ENCODE data around the gene TRPC6.

GRCh38 chr11:101511065-101511464, 72.7 kb downstream of the TRPC6 start:
- TF ChIP-seq, protein P1, sequence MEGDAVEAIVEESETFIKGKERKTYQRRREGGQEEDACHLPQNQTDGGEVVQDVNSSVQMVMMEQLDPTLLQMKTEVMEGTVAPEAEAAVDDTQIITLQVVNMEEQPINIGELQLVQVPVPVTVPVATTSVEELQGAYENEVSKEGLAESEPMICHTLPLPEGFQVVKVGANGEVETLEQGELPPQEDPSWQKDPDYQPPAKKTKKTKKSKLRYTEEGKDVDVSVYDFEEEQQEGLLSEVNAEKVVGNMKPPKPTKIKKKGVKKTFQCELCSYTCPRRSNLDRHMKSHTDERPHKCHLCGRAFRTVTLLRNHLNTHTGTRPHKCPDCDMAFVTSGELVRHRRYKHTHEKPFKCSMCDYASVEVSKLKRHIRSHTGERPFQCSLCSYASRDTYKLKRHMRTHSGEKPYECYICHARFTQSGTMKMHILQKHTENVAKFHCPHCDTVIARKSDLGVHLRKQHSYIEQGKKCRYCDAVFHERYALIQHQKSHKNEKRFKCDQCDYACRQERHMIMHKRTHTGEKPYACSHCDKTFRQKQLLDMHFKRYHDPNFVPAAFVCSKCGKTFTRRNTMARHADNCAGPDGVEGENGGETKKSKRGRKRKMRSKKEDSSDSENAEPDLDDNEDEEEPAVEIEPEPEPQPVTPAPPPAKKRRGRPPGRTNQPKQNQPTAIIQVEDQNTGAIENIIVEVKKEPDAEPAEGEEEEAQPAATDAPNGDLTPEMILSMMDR (IDR thresholded peaks at IDR 0.05; ENCODE audit: borderline replicate concordance, extremely low read depth, low read length, poor library complexity, severe bottlenecking) = no peak
- no peak for TF ChIP-seq EZH2 (IDR thresholded peaks at IDR 0.05; ENCODE audit: borderline replicate concordance, low read depth, low read length, severe bottlenecking)

Data from DND-41 (cell line).